ENCODE results near the gene SLC24A3. TPM values are rescaled to one million over a fixed set of nuclear protein-coding genes. Genes with fewer than 3 reads are reported as not detected.

Gene SLC24A3
- total and polyA plus RNA-seq, 2 experiments from 2014 or later, result 0.48 to 1.7 TPM

- DNase-seq (ENCODE audit: low spot score), result no peak
- no peaks in the 10 kb centered on the region for H3K36me3 ChIP-seq (replicated peaks; ENCODE audit: insufficient read depth, low read depth)
- H3K4me2 ChIP-seq, result no peak overlapping the region
- H2AFZ ChIP-seq, result no peak overlapping the region
- H3K27me3 ChIP-seq, result no peaks in the 10 kb centered on the region
- no peaks in the 10 kb centered on the region for H4K20me1 ChIP-seq (ENCODE audit: insufficient read depth, poor library complexity, severe bottlenecking)
- no peaks in the 10 kb centered on the region for H3K9me2 ChIP-seq (replicated peaks; ENCODE audit: insufficient read depth)
- TF ChIP-seq EZH2phosphoT487 (IDR thresholded peaks at IDR 0.05; ENCODE audit: low read depth, severe bottlenecking, unreplicated experiment) (no peak), EZH2 (IDR thresholded peaks at IDR 0.05; ENCODE audit: borderline replicate concordance) (no peak), CTCF (IDR thresholded peaks at IDR 0.05; ENCODE audit: poor library complexity) (no peak)
- no peaks in the 10 kb centered on the region for H3K79me2 ChIP-seq
- H3K9me3 ChIP-seq (ENCODE audit: low read depth), result no peaks in the 10 kb centered on the region
- H3K27ac ChIP-seq, result no peak overlapping the region
- WGBS (ENCODE audit: low lambda C conversion rate, missing lambda C conversion rate), result 56% methylated on average over 1 of the region's 1 CpG
- H3K4me3 ChIP-seq, result no peak overlapping the region
- H3K4me1 ChIP-seq (ENCODE audit: insufficient read depth), result no peaks in the 10 kb centered on the region
Observed at GRCh38 chr20:19557291-19557690, 344.8 kb downstream of the SLC24A3 start.

- Histone ChIP-seq H3K9me2 (replicated peaks; ENCODE audit: insufficient read depth) (no peaks in the 10 kb centered on the region), H2AFZ (no peak overlapping the region), H3K36me3 (replicated peaks; ENCODE audit: insufficient read depth, low read depth) (no peaks in the 10 kb centered on the region), H3K79me2 (no peaks in the 10 kb centered on the region), H3K4me1 (ENCODE audit: insufficient read depth) (no peaks in the 10 kb centered on the region), H3K4me2 (no peak overlapping the region), H4K20me1 (ENCODE audit: insufficient read depth, poor library complexity, severe bottlenecking) (no peaks in the 10 kb centered on the region), H3K27ac (no peak overlapping the region), H3K4me3 (no peak overlapping the region), H3K27me3 (no peaks in the 10 kb centered on the region), H3K9me3 (ENCODE audit: low read depth) (no peaks in the 10 kb centered on the region)
- no peak for DNase-seq (ENCODE audit: low spot score)
- 70% methylated on average over 8 of the region's 8 CpGs for WGBS (ENCODE audit: low lambda C conversion rate, missing lambda C conversion rate)
- TF ChIP-seq EZH2phosphoT487 (IDR thresholded peaks at IDR 0.05; ENCODE audit: low read depth, severe bottlenecking, unreplicated experiment), result no peak
- TF ChIP-seq EZH2 (IDR thresholded peaks at IDR 0.05; ENCODE audit: borderline replicate concordance), result no peak
- no peak for TF ChIP-seq CTCF (IDR thresholded peaks at IDR 0.05; ENCODE audit: poor library complexity)
Observed at GRCh38 chr20:19560881-19561480, 348.5 kb downstream of the SLC24A3 start.

- Histone ChIP-seq H2AFZ (no peak overlapping the region), H4K20me1 (ENCODE audit: insufficient read depth, poor library complexity, severe bottlenecking) (no peaks in the 10 kb centered on the region), H3K9me3 (ENCODE audit: low read depth) (no peaks in the 10 kb centered on the region), H3K79me2 (no peaks in the 10 kb centered on the region), H3K4me2 (no peak overlapping the region), H3K27me3 (no peaks in the 10 kb centered on the region), H3K4me3 (no peak overlapping the region), H3K27ac (no peak overlapping the region), H3K36me3 (replicated peaks; ENCODE audit: insufficient read depth, low read depth) (no peaks in the 10 kb centered on the region), H3K9me2 (replicated peaks; ENCODE audit: insufficient read depth) (no peaks in the 10 kb centered on the region), H3K4me1 (ENCODE audit: insufficient read depth) (no peaks in the 10 kb centered on the region)
- DNase-seq (ENCODE audit: low spot score), result no peak
- 78% methylated on average over 4 of the region's 4 CpGs for WGBS (ENCODE audit: low lambda C conversion rate, missing lambda C conversion rate)
- TF ChIP-seq EZH2 (IDR thresholded peaks at IDR 0.05; ENCODE audit: borderline replicate concordance), result no peak
- no peak for TF ChIP-seq EZH2phosphoT487 (IDR thresholded peaks at IDR 0.05; ENCODE audit: low read depth, severe bottlenecking, unreplicated experiment)
- TF ChIP-seq CTCF (IDR thresholded peaks at IDR 0.05; ENCODE audit: poor library complexity), result no peak
Observed at GRCh38 chr20:19562426-19562825, 350.0 kb downstream of the SLC24A3 start.
